ENCODE results near the gene LTB4R2.

LTB4R2 gene

GRCh38 chr14:24321212-24321975 lies 11.5 kb downstream of the LTB4R2 start:
- DNase-seq: peak; percentile 34

- DNase-seq: no peak
Observed at GRCh38 chr14:24322672-24323071, 12.7 kb downstream of the LTB4R2 start.

GRCh38 chr14:24323341-24323740 lies 13.4 kb downstream of the LTB4R2 start:
- DNase-seq: no peak

GRCh38 chr14:24324024-24324423 lies 14.1 kb downstream of the LTB4R2 start:
- DNase-seq: no peak

GRCh38 chr14:24325041-24325530 lies 15.1 kb downstream of the LTB4R2 start:
- DNase-seq: no peak

- DNase-seq: no peak
Observed at GRCh38 chr14:24325963-24326362, 16.0 kb downstream of the LTB4R2 start.

- DNase-seq: no peak
Observed at GRCh38 chr14:24327303-24327702, 17.4 kb downstream of the LTB4R2 start.

GRCh38 chr14:24327914-24328313 lies 18.0 kb downstream of the LTB4R2 start:
- DNase-seq: peak; percentile 26

- no peak for DNase-seq
Observed at GRCh38 chr14:24329073-24329663, 19.2 kb downstream of the LTB4R2 start.

GRCh38 chr14:24329736-24330135 lies 19.8 kb downstream of the LTB4R2 start:
- no peak for DNase-seq

- no peak for DNase-seq
Observed at GRCh38 chr14:24330973-24331674, 21.2 kb downstream of the LTB4R2 start.

GRCh38 chr14:24331731-24332267 lies 21.9 kb downstream of the LTB4R2 start:
- DNase-seq: no peak

GRCh38 chr14:24332268-24332993 lies 22.5 kb downstream of the LTB4R2 start:
- DNase-seq: peak; percentile 74

GRCh38 chr14:24334431-24335291 lies 24.7 kb downstream of the LTB4R2 start, which contains the start of gene ADCY4:
TSS of gene ADCY4 (minus strand) at chr14:24335071. CDS start at chr14:24334652, 419 bp downstream.
- DNase-seq: no peak

GRCh38 chr14:24335461-24336171 lies 25.7 kb downstream of the LTB4R2 start:
- peak; percentile 30 for DNase-seq

GRCh38 chr14:24337144-24337823 lies 27.3 kb downstream of the LTB4R2 start:
- DNase-seq: no peak

GRCh38 chr14:24337824-24338175 lies 27.9 kb downstream of the LTB4R2 start:
- DNase-seq: no peak

GRCh38 chr14:24338843-24339242 lies 28.9 kb downstream of the LTB4R2 start:
- DNase-seq: no peak

- no peak for DNase-seq
Observed at GRCh38 chr14:24339284-24340151, 29.6 kb downstream of the LTB4R2 start, which contains the start of gene RIPK3. TSS of gene RIPK3 (minus strand) at chr14:24339991. CDS start at chr14:24339826, 165 bp downstream.

All from fibroblast of skin of scalp (primary cell).